Measurements from ENCODE around the gene RHOJ.
"Not testable (repeated sequence)": the region's sequence is repeated elsewhere in the genome, so short reads cannot be mapped to it uniquely, and the experiment has no call there.

The RHOJ gene

DNA sequence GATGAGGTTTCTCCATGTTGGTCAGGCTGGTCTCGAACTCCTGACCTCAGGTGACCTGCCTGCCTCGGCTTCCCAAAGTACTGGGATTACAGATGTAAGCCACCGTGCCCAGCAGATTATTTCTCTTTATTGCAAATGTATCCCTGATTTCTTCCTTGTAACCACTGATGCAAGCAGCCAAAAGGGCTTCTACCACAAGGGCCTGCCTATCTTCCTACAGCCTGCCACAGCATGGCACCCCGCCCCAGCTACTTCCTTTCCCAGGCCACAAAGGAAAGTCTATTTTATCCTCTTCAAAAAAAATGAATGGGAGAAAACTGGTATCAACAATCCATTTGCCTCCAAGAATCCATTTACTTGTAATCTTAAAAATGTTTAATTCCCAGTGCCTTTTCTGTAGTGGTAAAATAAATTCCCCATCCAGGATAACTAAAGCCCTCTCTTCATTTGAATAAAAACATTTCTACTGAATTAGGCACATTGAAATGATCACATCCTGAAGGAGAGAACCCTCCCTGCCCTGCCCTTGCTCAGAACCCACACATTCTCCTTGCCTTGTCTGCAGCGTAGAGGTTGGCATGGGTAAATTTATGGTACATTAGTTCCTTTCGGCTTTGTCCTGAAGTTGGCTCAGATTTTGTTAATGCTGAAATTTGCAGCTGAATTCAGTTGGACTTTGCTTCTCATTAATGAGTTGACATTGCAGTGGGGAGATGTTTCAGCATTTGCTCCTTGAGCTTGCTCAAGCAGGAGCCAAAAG lies 95.3 kb downstream of the RHOJ start:
- DNase-seq (no peak), ATAC-seq (no peak)

GRCh38 chr14:63300854-63301253 lies 96.6 kb downstream of the RHOJ start:
- ATAC-seq (no peak), DNase-seq (no peak)

- DNase-seq (no peak), ATAC-seq (no peak)
These were observed 97.8 kb downstream of the RHOJ start for GRCh38 chr14:63301891-63302534.

- DNase-seq, ATAC-seq: not testable (repeated sequence)
These were observed 100.2 kb downstream of the RHOJ start for GRCh38 chr14:63304429-63304828.

- peak; percentile 15 for DNase-seq
- no peak for ATAC-seq
These were observed 104.6 kb downstream of the RHOJ start for GRCh38 chr14:63308723-63309317.

- DNase-seq (no peak), ATAC-seq (no peak)
These were observed 114.6 kb downstream of the RHOJ start, which contains the start of gene GPHB5 for GRCh38 chr14:63318835-63319234. TSS of gene GPHB5 (minus strand) at chr14:63318935. CDS start at chr14:63317849, 1,086 bp downstream.

DNA sequence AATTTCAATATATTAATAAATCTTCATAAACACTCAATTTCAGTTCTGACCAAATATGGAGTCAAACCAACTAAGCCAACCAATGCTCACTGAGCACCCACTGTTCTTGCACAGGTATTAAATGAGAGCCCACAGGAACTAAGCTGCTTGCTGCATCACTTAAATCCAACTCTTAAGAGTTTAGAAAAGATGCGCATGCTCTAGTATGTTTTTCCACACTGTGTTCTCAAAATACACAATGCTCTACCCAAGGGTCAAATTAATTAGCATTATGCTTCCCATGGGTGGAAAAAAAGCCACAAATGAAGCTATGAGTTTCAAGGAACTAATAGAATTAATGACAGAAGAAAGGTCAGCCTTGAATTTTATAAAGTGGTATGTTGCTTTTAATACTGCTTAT lies 118.2 kb downstream of the RHOJ start:
- DNase-seq (no peak), ATAC-seq (no peak)

- DNase-seq (no peak), ATAC-seq (no peak)
These were observed 118.8 kb downstream of the RHOJ start for GRCh38 chr14:63322897-63323573.

DNA sequence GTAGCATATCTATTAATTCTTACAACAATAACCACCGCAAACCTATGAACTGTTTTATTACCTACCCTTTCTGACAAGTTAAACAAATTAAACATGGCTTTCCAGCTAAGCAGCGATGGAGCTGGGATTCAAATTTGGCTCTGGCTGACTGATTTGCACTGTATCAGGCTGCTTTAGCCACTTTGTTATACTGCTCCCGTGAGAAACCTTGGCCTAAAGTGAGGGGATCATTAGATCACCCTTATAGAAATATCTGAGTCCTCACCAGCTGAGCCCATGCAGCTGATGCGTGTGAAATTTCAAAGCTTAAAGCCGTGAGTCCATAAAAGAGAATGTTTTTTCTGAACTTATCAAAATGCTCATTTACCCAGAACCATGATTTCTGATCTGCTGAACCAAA lies 122.6 kb downstream of the RHOJ start:
- ATAC-seq (no peak), DNase-seq (no peak)

DNA sequence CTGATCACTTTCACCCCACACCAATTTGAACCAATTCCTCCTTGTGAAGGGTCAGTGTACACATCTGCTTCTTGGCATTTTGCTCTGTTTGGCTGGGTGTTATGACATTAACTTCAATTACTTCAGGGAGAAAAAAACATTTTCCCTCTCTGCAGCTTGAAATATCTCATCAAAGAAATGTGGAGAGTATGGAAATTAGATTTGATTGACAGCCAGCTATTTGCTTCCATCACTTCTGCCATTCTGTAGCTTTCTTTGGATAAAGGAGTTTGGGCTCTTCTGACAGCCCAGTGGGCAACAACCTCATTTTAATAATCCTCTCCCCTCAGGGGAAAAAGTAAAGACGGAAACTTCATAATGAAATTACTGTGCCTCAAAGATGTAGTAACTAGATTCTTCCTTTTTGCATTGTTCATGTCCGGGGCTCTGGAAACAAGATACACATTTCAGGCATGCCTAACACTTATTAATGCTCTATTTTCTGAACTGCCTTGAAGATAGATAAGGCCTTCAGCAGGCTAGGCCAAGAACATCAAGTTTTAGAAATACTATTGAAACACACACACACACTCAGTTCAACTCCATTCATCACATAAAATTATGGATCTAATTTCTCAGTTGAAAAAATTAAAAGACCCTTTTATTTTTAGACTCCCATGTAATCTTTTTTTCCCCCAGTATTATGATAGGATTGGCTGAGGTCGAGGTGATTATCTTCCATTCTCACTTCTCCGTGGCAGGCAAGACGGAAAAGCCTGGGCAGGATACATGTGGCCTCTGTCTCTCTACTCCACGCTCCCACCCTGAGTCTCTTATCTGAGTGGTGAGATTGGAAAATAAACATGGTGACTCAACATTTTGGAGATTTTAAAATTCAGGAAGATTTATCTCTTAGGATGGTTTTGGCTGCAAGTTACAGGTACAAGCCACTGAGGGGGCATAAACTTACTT lies 124.8 kb downstream of the RHOJ start:
- DNase-seq (no peak), ATAC-seq (no peak)

DNA sequence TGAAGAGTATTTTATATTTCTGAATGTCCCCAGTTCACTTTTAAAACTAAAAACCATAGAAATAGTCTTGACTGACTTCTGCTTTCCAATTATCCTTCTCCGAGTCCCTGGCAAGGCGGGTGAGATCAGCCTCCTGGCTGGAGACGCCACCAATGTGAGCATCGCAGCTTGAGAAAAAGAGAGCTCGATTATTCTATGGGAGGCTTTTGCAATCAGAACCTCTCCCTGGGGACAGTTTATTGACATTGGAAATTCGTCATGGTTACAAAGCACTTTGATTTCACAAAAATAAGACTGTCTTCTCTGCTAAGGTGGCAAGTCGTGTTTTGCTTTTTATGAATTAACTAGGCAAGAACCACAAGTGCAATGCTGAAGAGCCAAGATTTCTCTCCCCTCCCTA lies 138.1 kb downstream of the RHOJ start:
- DNase-seq: no peak
- no peak for ATAC-seq
